Endothelial cell of umbilical vein (primary cell): Measurements from ENCODE around the gene NEUROG1. TPM values are rescaled to one million over a fixed set of nuclear protein-coding genes. Genes with fewer than 3 reads are reported as not detected.
"Not testable (repeated sequence)": the region's sequence is repeated elsewhere in the genome, so short reads cannot be mapped to it uniquely, and the experiment has no call there.

Experiments used
- BruUV-seq: library from RNA; stranded (reverse); fragments of 400-500 nt; replicated peaks from 2 replicates; lab custom pipeline; 2021; lab: Mats Ljungman, UMichigan
- CTCF ChIA-PET: fragments of 300-600, 350-600 bp; sonication (Branson Sonifier 250); formaldehyde crosslinking; loops from one replicate; lab custom pipeline; 2021; ENCODE audit warnings: antibody characterized with exemption, inconsistent platforms; lab: Charles Lee
- POLR2A ChIA-PET: fragments of 300-600, 350-600 bp; sonication (Branson Sonifier 250); formaldehyde crosslinking; loops from one replicate; lab custom pipeline; 2021; ENCODE audit warnings: antibody characterized with exemption, inconsistent platforms; lab: Charles Lee
- DNase-seq: peaks from one replicate; pipeline ENCODE4 v3.0.0-alpha.2; 2011; ENCODE audit warnings: low read depth, low spot score
- FAIRE-seq: peaks from 2 replicates; lab custom pipeline; 2011; peaks lifted over from hg19 to GRCh38; lab: Jason Lieb, UNC
- H2AFZ ChIP-seq: 2 replicates; pipeline ENCODE4 v1.6.0; 2012; ENCODE audit warnings: low read depth, low read length, control low read depth, inconsistent platforms
- H3K27ac ChIP-seq: 2 replicates; pipeline ENCODE4 v1.5.1; 2011; ENCODE audit warnings: low read depth, mild to moderate bottlenecking, control low read depth, low read length, moderate library complexity; ENCODE audit not compliant: insufficient read depth
- H3K27me3 ChIP-seq, 2 experiments: 2 replicates each; pipeline versions ENCODE4 v1.6.0 to v1.6.1; 2011; ENCODE audit warnings: low read length in 2 of 2, mixed read lengths in 1 of 2; ENCODE audit not compliant: control insufficient read depth in 2 of 2, insufficient read depth in 2 of 2
- H3K36me3 ChIP-seq, 2 experiments: 2 replicates in 1 of 2; 3 replicates in 1 of 2; pipeline ENCODE4 v1.5.1; 2011; ENCODE audit warnings: low read length in 2 of 2, mild to moderate bottlenecking in 1 of 2, moderate library complexity in 1 of 2; ENCODE audit not compliant: control insufficient read depth in 2 of 2, insufficient read depth in 2 of 2; ENCODE audit errors: extremely low read depth in 1 of 2
- H3K4me1 ChIP-seq: 3 replicates; pipeline ENCODE4 v1.5.1; 2011; ENCODE audit warnings: mild to moderate bottlenecking, low read length; ENCODE audit not compliant: control insufficient read depth, insufficient read depth; ENCODE audit errors: extremely low read depth
- H3K4me2 ChIP-seq: 2 replicates; pipeline ENCODE4 v1.6.1; 2011; ENCODE audit warnings: low read length, control low read depth, mixed read lengths; ENCODE audit not compliant: insufficient read depth
- H3K4me3 ChIP-seq, 3 experiments: fragments of 200-600 bp in 1 of 3; sonication (generic), shearing (Covaris generic) in 1 of 3; replicated peaks in 1 of 3; 2 replicates each; pipeline ENCODE4 v1.5.1; 2011 to 2016; ENCODE audit warnings: control low read depth in 3 of 3, low read length in 3 of 3, mild to moderate bottlenecking in 2 of 3, inconsistent platforms in 1 of 3, low read depth in 1 of 3, moderate library complexity in 1 of 3; ENCODE audit not compliant: insufficient read depth in 1 of 3
- H3K79me2 ChIP-seq: 2 replicates; pipeline ENCODE4 v1.6.0; 2012; ENCODE audit warnings: low read length, inconsistent platforms; ENCODE audit not compliant: control insufficient read depth, insufficient read depth
- H3K9ac ChIP-seq: replicated peaks from 2 replicates; pipeline ENCODE3; 2011; ENCODE audit warnings: low read length, control low read depth; ENCODE audit not compliant: insufficient read depth; ENCODE audit errors: extremely low read depth
- H3K9me1 ChIP-seq: replicated peaks from 3 replicates; pipeline ENCODE4 v1.6.0; 2011; ENCODE audit warnings: mild to moderate bottlenecking, low read length; ENCODE audit not compliant: control insufficient read depth, insufficient read depth; ENCODE audit errors: extremely low read depth
- H3K9me3 ChIP-seq: replicated peaks from 2 replicates; pipeline ENCODE4 v1.5.1; 2012; ENCODE audit warnings: low read length, inconsistent platforms; ENCODE audit not compliant: control insufficient read depth, insufficient read depth
- H4K20me1 ChIP-seq: replicated peaks from 2 replicates; pipeline ENCODE3; 2011; ENCODE audit warnings: mild to moderate bottlenecking, low read length; ENCODE audit not compliant: control insufficient read depth, insufficient read depth; ENCODE audit errors: extremely low read depth
- EZH2 ChIP-seq: IDR thresholded peaks from 2 replicates; pipeline ENCODE4 v1.6.1; 2012; ENCODE audit warnings: borderline replicate concordance, low read depth, mild to moderate bottlenecking, moderate library complexity, low read length, inconsistent platforms; ENCODE audit not compliant: severe bottlenecking
- FOS ChIP-seq: IDR thresholded peaks from 2 replicates; pipeline ENCODE4 v1.6.1; 2011; ENCODE audit warnings: mild to moderate bottlenecking, low read length, moderate library complexity, borderline replicate concordance; ENCODE audit not compliant: insufficient read depth
- GATA2 ChIP-seq: IDR thresholded peaks from 2 replicates; pipeline ENCODE4 v1.7.0; 2011; ENCODE audit warnings: low read depth, mild to moderate bottlenecking, moderate library complexity, mixed read lengths, low read length; ENCODE audit not compliant: insufficient read length, insufficient read depth
- JUN ChIP-seq: IDR thresholded peaks from 2 replicates; pipeline ENCODE4 v1.6.1; 2011; ENCODE audit warnings: borderline replicate concordance, low read depth; ENCODE audit not compliant: insufficient read length, insufficient read depth
- MYC ChIP-seq: IDR thresholded peaks from one replicate; pipeline ENCODE4 v1.6.1; 2011; ENCODE audit warnings: mild to moderate bottlenecking, low read depth, low read length
- POLR2A ChIP-seq: IDR thresholded peaks from 2 replicates; pipeline ENCODE4 v1.6.1; 2012; ENCODE audit warnings: low read depth, mild to moderate bottlenecking, control low read depth, low read length
- POLR2AphosphoS5 ChIP-seq: IDR thresholded peaks from 2 replicates; pipeline ENCODE4 v1.6.1; 2012; ENCODE audit warnings: low read depth, mild to moderate bottlenecking, control low read depth, low read length, moderate library complexity; ENCODE audit not compliant: insufficient read depth
- dilution Hi-C: fragments of 300-500 bp; cut with MboI; formaldehyde crosslinking; loops from one replicate; pipeline ENCODE4 v1.15.0; 2019; ENCODE audit warnings: low sequenced_read_pairs; ENCODE audit not compliant: extremely low pct_ligation_motif_present
- intact Hi-C: fragments of 100-400 bp; cut with micrococcal nuclease; formaldehyde crosslinking; loops from one replicate; pipeline ENCODE4 v1.10.0; 2022
- polyA plus RNA-seq, 4 experiments: library from polyadenylated mRNA; depleted of rRNA in 3 of 4; stranded (reverse) in 3 of 4; unstranded in 1 of 4; fragments of >200 nt; gene quantifications; 2 replicates each; pipeline versions ENCODE4 v1.2.1 to v1.2.3, GENCODE V29; 2011 to 2012; ENCODE audit warnings: missing spikeins in 1 of 4
- total RNA-seq: library from RNA; stranded (reverse); gene quantifications from 2 replicates; pipeline ENCODE4 v1.2.3, GENCODE V29; 2021
- TF ChIP-seq, protein P1 (sequence below): IDR thresholded peaks from 2 replicates; pipeline ENCODE4 v1.6.1; 2011; ENCODE audit not compliant: insufficient read depth, insufficient read length
- TF ChIP-seq, protein P2 (sequence below), 2 donors: IDR thresholded peaks; 1 replicate in 1 of 2; 2 replicates in 1 of 2; pipeline ENCODE4 v1.5.1; 2011; ENCODE audit warnings: low read length in 2 of 2, mild to moderate bottlenecking in 2 of 2, moderate library complexity in 2 of 2, control low read depth in 1 of 2, inconsistent platforms in 1 of 2, low read depth in 1 of 2; ENCODE audit not compliant: insufficient read depth in 1 of 2; ENCODE audit errors: extremely low read depth in 1 of 2

NEUROG1 gene
- total and polyA plus RNA-seq, 2 donors (not counting 3 experiments of a cell fraction or from before 2014, with no cell fraction given), result not detected

DNA sequence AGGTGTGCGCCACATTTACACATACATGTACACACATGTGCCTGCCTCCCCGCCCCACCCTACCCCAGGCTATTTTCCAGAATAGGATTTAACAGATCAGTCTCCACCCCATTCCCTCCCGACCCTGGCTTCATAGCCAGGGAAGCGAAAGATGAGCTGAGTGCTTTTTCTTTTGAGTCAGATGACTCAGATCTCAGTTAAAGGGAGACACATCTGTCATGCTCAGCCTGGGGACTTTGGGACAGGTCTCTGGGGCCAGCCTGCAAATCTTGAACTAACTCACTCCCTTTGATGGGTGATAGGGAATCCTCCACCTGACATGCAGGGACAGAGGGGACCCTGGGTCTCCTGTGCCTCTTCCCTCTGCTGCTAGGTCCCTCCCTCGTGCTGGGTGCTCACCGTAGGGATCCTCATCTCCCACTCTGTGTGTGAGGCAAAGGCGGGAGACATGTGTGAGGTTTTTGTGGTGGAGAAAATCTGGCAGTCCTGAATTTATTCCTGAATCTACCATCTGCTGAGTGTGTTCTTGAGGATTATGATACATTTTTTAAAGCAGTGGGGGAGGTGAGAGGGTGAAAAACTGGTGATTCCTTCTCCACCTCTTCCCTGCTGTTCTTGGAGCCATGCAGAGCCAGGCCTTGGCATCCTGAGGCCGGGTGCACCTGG, 37.7 kb downstream of the NEUROG1 start:
- Histone ChIP-seq H3K36me3 (no peaks in the 10 kb centered on the region), H3K9me1 (no peaks in the 10 kb centered on the region), H3K79me2 (no peaks in the 10 kb centered on the region), H3K27ac (no peak overlapping the region), H3K4me1 (no peaks in the 10 kb centered on the region), H3K4me3 (no peak overlapping the region), H2AFZ (no peak overlapping the region), H3K9me3 (no peaks in the 10 kb centered on the region), H4K20me1 (no peaks in the 10 kb centered on the region), H3K9ac (no peak overlapping the region), H3K27me3 (peaks cover 3 to 25% of the 10 kb centered on the region in 2 experiments), H3K4me2 (no peak overlapping the region)
- no TSS peak for BruUV-seq
- CTCF ChIA-PET, result interaction anchor here (1.0 to 1.1 kb wide), 2 partner anchors 63 to 68 kb away, joined by 3 to 4 read pairs; no protein-coding TSS in a partner anchor
- POLR2A ChIA-PET, result interaction anchor here (0.6 kb wide), 1 partner anchor 51 kb away, joined by 3 read pairs; no protein-coding TSS in a partner anchor
- FAIRE-seq (no peak), DNase-seq (no peak)
- intact Hi-C loops, result no loop called here
- dilution Hi-C loops, result no loop called here
- no peak for TF ChIP-seq EZH2
- no peak for TF ChIP-seq FOS
- TF ChIP-seq, protein P1, sequence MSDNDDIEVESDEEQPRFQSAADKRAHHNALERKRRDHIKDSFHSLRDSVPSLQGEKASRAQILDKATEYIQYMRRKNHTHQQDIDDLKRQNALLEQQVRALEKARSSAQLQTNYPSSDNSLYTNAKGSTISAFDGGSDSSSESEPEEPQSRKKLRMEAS, result no peak
- no peak for TF ChIP-seq POLR2A
- TF ChIP-seq, protein P2, sequence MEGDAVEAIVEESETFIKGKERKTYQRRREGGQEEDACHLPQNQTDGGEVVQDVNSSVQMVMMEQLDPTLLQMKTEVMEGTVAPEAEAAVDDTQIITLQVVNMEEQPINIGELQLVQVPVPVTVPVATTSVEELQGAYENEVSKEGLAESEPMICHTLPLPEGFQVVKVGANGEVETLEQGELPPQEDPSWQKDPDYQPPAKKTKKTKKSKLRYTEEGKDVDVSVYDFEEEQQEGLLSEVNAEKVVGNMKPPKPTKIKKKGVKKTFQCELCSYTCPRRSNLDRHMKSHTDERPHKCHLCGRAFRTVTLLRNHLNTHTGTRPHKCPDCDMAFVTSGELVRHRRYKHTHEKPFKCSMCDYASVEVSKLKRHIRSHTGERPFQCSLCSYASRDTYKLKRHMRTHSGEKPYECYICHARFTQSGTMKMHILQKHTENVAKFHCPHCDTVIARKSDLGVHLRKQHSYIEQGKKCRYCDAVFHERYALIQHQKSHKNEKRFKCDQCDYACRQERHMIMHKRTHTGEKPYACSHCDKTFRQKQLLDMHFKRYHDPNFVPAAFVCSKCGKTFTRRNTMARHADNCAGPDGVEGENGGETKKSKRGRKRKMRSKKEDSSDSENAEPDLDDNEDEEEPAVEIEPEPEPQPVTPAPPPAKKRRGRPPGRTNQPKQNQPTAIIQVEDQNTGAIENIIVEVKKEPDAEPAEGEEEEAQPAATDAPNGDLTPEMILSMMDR (IDR thresholded peaks at IDR 0.05; ENCODE audit: extremely low read depth in 1 of 2, insufficient read depth in 1 of 2, low read depth in 1 of 2, low read length in 2 of 2), result no peak
- no peak for TF ChIP-seq JUN
- no peak for TF ChIP-seq GATA2
- no peak for TF ChIP-seq POLR2AphosphoS5
- no peak for TF ChIP-seq MYC

DNA sequence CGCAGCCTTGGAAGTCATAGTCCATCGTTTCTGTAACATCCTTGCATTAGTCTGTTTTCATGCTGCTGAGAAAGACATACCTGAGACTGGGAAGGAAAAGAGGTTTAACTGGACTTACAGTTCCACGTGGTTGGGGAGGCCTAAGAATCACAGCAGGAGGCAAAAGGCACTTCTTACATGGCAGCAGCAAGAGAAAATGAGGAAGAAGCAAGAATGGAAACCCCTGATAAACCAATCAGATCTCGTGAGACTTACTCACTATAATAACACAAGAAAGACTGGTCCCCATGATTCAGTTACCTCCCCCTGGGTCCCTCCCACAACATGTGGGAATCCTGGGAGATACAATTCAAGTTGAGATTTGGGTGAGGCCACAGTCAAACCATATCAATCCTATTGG, 40.2 kb downstream of the NEUROG1 start:
- FAIRE-seq, POLR2A ChIA-PET: not testable (repeated sequence)

More for the DNA sequence above, 40.2 kb downstream of the NEUROG1 start:
- DNase-seq, H3K79me2 ChIP-seq, H3K4me2 ChIP-seq, H3K27ac ChIP-seq, H3K9me1 ChIP-seq, H3K4me1 ChIP-seq, dilution Hi-C loops, H3K36me3 ChIP-seq, H3K4me3 ChIP-seq, H2AFZ ChIP-seq, BruUV-seq, H3K9me3 ChIP-seq, intact Hi-C loops, H3K9ac ChIP-seq, H4K20me1 ChIP-seq: not testable (repeated sequence)
- H3K27me3 ChIP-seq, result peaks cover 26 to 49% of the 10 kb centered on the region in 2 experiments
- CTCF ChIA-PET, result interaction anchor here (0.8 to 1.8 kb wide), 3 partner anchors 29 to 71 kb away, joined by 3 to 5 read pairs (median 5); no protein-coding TSS in a partner anchor
